GM18520 (cell line): ENCODE results near the gene HIVEP1.

Experiments
- ATAC-seq: cut with Tn5 transposase; IDR thresholded peaks from one replicate; pipeline ENCODE4 v1.9.1; 2021; ENCODE audit not compliant: unreplicated experiment

HIVEP1 gene

DNA sequence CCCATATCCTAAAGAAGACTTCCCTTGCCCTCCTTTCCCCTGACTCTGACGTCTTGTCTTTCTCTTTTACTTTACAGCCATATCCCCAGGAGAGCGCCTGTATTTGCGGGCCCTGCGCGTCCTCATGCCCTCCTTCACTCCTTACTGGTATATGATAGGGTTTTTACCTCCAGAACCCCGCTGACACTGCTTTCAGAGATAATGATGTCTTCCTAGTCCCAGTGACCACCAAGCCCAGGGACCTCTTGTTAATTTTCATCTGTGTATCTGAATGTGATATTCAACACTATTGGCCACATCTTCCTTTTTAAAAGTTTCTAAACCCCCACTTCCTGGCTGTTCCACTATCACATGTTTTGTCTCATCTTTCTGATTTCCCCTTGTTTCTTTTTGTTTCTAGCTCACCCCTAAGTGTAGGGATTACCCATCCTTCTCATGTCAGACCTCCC is 102.0 kb downstream of the HIVEP1 start:
- ATAC-seq: no peak

GRCh38 chr6:12115001-12115400 is 102.9 kb downstream of the HIVEP1 start:
- no peak for ATAC-seq

DNA sequence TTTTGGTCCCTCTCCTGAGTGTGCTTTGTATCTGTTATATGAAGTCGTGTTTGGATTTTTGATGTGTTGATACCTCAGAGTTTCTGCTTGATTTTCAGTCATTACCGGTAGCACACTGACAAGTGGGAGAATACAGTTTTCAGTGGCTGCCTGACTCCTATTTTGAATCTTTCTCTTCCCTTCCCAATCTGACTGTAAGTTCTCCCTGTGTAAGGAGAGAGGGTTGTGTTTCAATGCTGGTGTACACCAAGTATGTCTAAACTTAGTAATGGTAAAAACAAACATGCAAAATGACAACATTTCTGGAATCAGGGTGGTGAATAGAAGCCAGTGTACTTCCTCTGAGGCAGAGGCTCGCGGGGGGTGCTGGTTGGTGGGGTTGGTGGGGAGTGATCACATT is 103.4 kb downstream of the HIVEP1 start:
- no peak for ATAC-seq

GRCh38 chr6:12116264-12116800 is 104.2 kb downstream of the HIVEP1 start:
- no peak for ATAC-seq

- no peak for ATAC-seq
Observed at GRCh38 chr6:12116978-12117377, 104.9 kb downstream of the HIVEP1 start.

DNA sequence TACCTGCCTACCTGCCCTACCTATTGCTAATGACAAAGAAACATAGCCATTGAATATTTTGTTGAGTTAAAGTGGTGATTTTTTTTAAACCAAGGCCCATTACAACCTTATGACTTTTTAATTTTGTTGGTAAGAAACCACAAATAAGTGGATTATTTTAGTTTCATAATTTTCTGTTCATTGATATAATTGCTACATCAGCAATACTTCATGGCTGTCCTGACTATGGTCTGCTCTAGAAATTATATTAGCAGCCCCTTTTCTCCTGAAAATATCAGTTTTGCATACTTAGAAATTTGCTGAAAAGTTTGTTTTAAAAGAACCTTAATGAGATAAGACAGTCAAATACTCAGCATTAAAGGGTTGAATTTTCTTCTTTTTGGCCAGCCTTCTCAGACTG is 106.5 kb downstream of the HIVEP1 start:
- no peak for ATAC-seq

DNA sequence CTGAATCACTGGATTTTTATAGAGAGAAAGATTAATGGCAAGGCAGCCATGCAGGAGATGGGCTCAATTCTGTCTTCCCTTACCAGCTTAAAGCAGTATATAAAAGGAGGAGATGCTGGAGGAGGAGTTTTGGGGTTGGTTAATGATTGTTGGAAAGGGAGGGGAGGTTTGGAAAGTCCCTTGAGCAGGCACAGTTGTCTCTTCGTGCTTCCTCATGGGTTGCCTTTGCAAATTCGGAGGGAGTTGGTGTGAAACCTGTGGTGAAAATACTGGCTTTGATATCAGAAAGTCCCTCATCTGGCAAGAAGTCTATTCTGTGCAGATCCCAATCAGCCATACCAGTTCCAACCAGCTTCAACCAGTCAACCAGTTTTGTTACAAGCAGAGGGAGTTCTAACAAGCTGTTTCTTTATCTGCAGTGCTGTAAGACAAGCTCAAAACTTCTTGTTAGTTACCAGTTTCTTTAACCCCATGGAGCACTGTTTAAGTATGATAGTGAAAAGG is 107.0 kb downstream of the HIVEP1 start:
- peak; percentile 64 for ATAC-seq

GRCh38 chr6:12125396-12125795 is 113.3 kb downstream of the HIVEP1 start:
- no peak for ATAC-seq

DNA sequence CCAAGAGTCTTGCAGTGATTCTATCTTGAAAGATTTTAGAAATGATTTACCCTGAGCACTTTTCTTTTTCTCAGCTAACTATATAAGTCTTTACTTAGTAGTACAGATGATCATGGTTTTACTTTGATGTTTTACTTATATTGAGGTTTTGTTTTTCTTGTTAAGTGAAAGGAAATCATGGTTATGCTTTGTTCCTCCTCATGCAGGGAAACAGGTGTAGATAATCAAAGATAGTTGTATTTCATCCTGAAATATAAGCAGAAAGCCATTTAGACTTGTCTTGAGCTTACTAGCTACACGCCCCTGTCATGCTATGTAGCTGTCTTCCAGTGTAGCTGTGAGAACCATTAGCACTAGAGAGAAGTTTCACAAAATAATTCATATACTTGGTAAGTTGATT is 113.9 kb downstream of the HIVEP1 start:
- ATAC-seq: no peak

DNA sequence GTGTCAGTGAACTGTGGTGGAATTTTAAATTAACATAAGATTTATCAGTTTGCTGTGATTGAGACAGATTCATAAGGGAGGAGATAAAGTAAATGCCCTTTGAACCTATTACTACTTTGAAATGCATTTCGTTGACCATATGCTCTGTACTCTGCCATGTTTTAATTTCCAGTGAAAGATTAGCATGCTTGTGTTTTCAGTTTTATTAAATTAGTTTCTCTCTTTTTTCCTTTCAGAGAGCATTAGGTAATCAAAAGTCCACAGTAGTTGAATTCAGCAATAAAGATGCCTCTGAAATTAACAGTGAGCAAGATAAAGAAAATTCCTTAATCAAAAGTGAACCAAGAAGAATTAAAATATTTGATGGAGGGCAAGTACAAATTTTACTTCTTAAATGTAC is 117.4 kb downstream of the HIVEP1 start:
- no peak for ATAC-seq

DNA sequence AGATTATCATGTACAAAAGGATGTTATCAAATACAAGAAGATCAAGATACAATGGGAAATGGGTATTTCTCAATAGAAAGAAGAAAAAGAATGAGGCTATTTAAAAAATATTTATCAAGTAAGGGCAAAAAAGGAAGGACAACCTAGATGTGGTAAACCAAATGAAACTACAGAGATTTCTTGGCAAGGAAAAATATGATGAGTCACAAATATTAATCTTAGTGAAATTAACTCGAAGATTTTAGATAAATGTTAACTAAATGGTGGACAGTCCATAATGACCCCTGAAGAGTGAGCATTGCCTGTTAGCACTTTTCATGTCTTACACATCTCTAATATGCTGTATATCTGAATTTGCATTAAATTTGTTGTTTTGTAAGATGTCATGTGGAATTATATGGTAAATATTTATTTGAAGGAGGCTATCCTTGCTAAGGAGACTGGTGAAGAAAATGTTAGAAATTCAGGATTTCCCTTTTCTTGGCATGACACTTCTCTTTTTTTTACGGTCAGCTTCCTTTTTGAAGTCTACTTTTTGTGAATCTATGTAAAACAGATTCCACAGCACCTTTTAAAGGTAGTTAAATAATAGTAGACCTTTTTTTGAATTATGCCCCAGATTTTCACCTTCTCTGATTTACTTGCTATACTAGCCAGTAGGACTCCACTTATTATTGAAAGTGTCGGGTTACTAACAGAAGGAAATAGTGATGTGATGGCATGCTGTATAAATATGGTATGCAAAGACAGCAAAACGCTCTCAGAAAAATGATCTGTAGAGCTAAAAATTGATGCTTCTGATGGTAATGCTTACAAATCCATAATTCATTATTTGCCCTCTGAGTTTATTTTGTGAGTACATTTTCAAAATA is 120.5 kb downstream of the HIVEP1 start:
- ATAC-seq: no peak

DNA sequence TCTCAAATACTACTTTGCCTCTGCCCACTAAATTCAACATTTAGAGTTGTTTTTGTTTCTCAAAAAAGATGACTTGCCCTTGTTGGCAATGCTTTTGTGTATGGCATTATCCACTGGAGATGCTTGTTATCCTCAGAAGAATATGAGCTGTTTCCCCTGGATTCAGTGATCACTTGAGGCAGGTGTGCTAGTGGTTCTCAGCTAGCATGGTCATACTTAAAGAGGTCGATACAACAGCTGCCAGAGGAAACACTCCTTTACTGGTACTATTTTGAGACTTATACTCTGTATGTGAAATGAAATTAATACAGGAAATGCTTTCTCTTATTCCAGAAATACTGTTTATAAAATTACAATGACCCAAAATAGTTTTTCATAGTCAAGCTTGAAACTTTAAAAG is 122.5 kb downstream of the HIVEP1 start:
- ATAC-seq: no peak

DNA sequence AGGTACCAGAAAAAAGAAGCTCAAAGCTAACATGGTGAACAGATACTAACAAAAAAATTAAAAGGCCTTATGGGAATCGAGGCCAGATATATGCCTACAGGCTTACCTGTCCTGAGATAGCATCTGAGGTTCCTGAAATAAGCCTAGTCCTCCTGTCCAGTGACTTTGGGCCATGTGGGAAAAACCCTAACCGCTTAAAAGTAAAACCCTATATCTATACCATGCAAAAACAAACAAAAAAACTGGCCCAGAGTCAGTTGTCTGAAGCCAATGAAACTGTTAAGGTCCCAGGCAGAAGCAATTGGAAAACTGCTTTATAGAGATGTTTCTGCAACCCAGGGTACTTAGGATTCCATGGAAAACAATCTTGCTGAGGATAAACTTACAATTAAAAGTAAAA is 122.9 kb downstream of the HIVEP1 start:
- ATAC-seq: no peak

DNA sequence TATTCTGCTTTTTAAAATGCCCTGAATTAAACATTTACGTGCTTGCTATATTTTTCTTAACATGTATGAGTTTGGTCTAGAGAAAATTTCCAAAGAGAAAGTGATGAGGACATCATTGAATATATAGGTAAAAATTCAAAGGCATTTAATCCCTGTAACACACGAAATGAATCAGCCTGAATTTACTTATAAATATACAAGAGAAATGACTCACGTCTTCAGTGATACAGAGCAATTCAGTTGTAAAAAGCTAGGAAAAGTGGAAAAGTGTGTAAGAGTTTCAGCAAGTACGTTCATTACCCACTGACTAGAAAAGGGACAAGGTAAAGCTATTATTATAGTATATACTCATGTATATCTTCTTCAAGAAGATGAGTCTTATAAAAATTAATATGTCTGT is 124.8 kb downstream of the HIVEP1 start:
- ATAC-seq: no peak

GRCh38 chr6:12137480-12137879 is 125.4 kb downstream of the HIVEP1 start:
- no peak for ATAC-seq

- no peak for ATAC-seq
Observed at GRCh38 chr6:12138381-12138780, 126.3 kb downstream of the HIVEP1 start.

GRCh38 chr6:12138936-12139335 is 126.8 kb downstream of the HIVEP1 start:
- no peak for ATAC-seq

DNA sequence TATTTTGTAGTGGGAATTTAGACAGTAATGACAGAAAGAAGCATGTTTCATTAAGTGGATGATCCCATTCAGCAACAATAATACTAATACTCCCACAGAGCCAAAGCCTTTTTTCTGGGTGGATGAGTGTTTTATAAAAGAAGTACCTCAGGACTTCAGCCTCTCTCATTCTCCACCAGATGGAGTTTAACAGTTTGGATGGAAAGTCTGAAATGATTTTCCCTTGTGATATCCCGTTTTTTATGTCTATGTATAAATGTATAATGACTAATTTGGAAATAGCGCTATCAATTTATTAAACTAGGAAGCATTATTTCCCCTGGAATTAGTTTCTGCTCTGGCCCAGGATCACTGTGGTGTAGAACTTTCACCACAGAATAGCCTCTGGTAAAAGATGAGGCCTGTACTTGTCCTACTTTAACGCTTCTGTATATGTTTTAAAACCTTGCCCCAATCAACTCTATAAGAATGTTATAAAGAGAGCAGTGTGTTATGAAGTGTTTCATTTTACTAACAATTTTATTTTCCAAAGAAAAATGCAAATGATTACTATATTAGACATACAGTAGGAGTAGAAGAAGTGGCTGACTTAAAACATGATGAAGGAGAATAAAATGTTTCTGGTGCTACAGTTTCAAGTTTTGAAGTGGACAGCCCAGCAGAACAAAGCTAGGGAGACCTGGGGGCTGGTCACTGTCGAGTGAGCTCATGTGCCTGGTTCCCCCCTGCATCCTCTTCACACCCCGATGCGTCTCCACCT is 135.6 kb downstream of the HIVEP1 start:
- ATAC-seq: no peak

DNA sequence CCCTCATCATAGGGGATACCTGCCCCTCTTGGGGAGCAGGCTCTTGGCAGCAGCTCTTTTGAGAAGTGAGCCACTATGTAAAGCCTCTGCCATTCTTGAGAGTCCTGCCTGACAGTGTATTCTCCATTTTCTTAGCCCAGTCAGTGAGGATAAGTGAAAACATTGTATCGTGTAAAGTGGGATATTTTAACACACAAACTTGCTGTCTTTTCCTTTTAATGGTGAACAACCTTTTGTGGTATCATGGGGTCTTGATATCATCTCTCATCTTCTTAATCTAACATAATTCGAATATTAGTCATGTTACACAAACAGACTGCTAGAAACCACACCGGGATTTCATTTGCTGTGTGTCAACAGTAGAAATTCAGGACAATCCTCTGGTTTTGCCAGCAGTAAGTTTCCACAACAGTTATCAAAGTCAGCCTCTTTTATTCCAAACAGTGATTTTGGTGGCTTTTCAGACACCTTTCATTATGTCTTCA is 136.2 kb downstream of the HIVEP1 start:
- no peak for ATAC-seq

DNA sequence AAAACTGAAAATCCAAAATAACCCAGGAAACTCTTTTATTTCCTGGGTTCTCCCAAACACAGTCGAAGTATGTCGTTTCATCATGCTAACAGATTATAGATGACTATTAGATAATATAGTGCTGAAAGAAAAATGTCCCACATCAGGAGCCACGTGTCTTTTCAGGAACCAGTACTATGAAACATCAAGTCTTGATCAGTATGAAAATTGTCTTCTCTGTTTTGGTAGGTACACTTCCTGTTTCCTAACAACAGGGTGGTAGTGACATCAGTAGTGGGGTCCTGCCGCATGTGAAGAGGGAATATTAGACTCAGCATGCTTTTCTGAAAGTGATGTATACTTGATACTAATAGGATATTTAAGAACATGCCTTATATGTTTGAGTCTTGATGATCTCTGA is 136.7 kb downstream of the HIVEP1 start:
- ATAC-seq: no peak

- ATAC-seq: no peak
Observed at GRCh38 chr6:12149944-12150510, 137.9 kb downstream of the HIVEP1 start.
